ENCODE measurements around the gene GAB3. TPM values are rescaled to one million over a fixed set of nuclear protein-coding genes. Genes with fewer than 3 reads are reported as not detected.
"Not testable (repeated sequence)": the region's sequence is repeated elsewhere in the genome, so short reads cannot be mapped to it uniquely, and the experiment has no call there.

Gene GAB3
- total RNA-seq, 1 experiment from 2014 or later: 26.2 TPM

DNA sequence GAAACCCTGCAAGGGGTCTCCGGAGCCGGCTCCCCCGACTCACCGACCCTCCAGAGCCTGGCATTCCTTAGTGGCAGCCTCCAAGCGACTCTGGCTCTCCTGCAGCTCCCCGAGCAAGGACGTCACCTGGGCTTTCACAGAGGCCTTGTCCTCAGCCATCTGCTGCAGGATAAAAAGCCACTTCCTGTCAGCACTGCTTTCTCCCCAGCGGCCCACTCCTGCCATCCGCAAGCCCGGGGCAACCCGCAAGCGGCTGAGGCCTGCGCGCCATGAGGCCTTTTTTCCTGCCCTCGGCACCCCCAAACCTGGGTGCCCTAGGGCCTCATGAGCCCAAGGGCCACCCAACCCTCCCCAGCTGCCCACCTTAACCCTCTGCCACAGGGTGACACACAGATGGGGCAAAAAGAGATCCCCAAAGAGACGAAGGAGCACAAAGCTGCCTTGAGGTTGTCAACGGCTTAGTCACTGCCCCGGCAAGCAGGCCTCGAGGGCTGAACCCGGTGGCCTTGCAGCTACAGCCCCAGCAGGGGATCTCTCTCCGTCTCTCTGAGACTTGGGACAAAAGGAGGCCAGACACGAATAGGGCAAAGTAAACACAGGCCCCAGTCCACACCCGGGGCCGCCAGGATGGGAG is 105.0 kb downstream of the GAB3 start:
- H3K27me3 ChIP-seq (ENCODE audit: low read length); H4K20me1 ChIP-seq (ENCODE audit: insufficient read depth, low read depth, low read length); H3K9ac ChIP-seq (ENCODE audit: low read length); H3K4me2 ChIP-seq (ENCODE audit: low read depth, low read length, poor library complexity, severe bottlenecking); H3K4me3 ChIP-seq (ENCODE audit: low read length); H3K9me3 ChIP-seq (ENCODE audit: low read length); H2AFZ ChIP-seq (ENCODE audit: low read length); H3K36me3 ChIP-seq (ENCODE audit: insufficient read depth, low read length); H3K79me2 ChIP-seq (ENCODE audit: low read length); DNase-seq; H3K27ac ChIP-seq (ENCODE audit: low read length); H3K9me2 ChIP-seq (replicated peaks; ENCODE audit: insufficient read depth, low read length); H3K4me1 ChIP-seq (ENCODE audit: low read length): not testable (repeated sequence)

DNA sequence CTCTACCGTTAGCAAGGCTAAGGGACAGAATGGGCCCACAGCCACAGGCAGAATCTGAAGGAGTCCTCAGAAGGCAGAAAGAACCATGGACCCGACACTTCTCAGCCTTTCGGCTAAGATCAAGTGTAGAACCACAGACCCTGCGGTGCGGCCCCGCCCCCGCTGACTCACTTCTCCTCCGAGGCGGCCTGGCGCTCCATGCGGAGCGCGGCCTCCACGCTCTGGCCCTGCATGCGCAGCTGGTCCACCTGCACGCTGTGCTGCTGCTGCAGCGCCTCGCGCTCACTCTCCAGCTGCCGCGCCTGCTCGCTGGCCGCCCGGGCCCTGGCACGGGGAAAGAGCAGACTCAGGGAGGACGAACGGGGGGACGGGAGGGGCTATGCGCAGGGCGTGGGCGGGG is 107.2 kb downstream of the GAB3 start:
- not testable (repeated sequence) for H3K79me2 ChIP-seq (ENCODE audit: low read length); H3K27me3 ChIP-seq (ENCODE audit: low read length); H4K20me1 ChIP-seq (ENCODE audit: insufficient read depth, low read depth, low read length); H3K9me3 ChIP-seq (ENCODE audit: low read length); H2AFZ ChIP-seq (ENCODE audit: low read length); H3K9ac ChIP-seq (ENCODE audit: low read length); H3K27ac ChIP-seq (ENCODE audit: low read length); H3K4me3 ChIP-seq (ENCODE audit: low read length); DNase-seq; H3K4me1 ChIP-seq (ENCODE audit: low read length); H3K9me2 ChIP-seq (replicated peaks; ENCODE audit: insufficient read depth, low read length); H3K4me2 ChIP-seq (ENCODE audit: low read depth, low read length, poor library complexity, severe bottlenecking); H3K36me3 ChIP-seq (ENCODE audit: insufficient read depth, low read length)

DNA sequence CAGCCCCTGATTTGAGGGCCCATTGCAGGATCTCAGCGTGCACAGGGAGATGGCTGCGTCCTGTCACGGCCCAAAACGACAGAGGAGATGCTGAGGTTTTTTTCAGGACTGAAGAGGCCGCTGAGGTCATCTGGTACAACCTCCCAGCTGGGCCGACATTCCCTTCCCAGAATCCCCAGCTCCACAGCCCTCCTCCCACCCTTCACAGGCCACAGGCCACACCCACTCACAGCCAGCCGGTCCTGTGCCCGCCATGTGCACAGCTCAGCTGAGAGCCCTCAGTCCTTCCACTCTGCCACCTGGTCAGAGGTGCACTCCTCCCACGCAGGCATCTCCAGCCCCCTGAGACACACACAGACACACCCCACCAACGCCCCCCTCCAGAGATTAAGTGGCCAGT is 109.1 kb downstream of the GAB3 start:
- H3K27me3 ChIP-seq (ENCODE audit: low read length); H3K27ac ChIP-seq (ENCODE audit: low read length); H2AFZ ChIP-seq (ENCODE audit: low read length); H4K20me1 ChIP-seq (ENCODE audit: insufficient read depth, low read depth, low read length); H3K4me3 ChIP-seq (ENCODE audit: low read length); H3K4me2 ChIP-seq (ENCODE audit: low read depth, low read length, poor library complexity, severe bottlenecking); H3K9me2 ChIP-seq (replicated peaks; ENCODE audit: insufficient read depth, low read length); H3K4me1 ChIP-seq (ENCODE audit: low read length); H3K9me3 ChIP-seq (ENCODE audit: low read length); DNase-seq; H3K79me2 ChIP-seq (ENCODE audit: low read length); H3K36me3 ChIP-seq (ENCODE audit: insufficient read depth, low read length); H3K9ac ChIP-seq (ENCODE audit: low read length): not testable (repeated sequence)

DNA sequence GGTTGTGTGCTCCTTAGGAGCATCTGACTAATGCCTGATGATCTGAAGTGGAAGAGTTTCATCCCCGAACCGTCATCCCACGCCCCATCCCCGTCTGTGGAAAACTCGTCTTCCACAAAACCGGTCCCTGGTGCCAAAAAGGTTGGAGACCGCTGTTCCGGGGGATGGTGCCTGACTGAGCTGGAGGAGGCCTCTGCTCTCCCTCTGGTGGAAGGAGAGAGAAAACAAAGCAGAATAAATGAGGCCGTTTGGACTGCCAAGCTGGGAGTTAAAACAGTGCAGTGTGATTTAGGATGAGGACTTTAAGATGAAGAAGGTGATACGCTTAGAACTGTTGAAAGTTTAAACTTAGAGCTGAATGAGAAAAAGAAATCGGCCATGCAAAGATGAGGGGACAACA is 117.2 kb downstream of the GAB3 start:
- not testable (repeated sequence) for H3K4me2 ChIP-seq (ENCODE audit: low read depth, low read length, poor library complexity, severe bottlenecking); H3K27ac ChIP-seq (ENCODE audit: low read length); H4K20me1 ChIP-seq (ENCODE audit: insufficient read depth, low read depth, low read length)

DNA sequence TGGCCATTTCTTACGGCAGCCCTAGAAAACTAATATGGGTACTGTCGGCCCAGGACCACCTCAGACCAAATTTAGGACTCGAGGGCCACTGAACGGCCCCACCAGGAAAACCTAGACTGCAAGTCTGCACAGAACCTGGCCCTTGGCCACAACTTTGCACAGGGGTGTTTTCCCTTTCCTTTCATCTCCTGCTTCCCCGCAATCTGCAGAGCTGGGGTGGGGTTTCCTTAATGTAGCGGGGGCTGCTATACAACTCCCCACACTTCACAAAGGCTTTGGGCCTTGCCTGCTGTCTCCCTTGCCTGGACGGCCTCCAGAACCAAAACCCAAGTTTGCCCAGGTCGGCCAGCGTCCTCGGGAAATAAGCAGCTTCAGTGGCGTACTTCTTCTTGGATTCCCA is 119.9 kb downstream of the GAB3 start:
- not testable (repeated sequence) for H3K79me2 ChIP-seq (ENCODE audit: low read length); H3K27me3 ChIP-seq (ENCODE audit: low read length); H3K9me2 ChIP-seq (replicated peaks; ENCODE audit: insufficient read depth, low read length); H3K4me1 ChIP-seq (ENCODE audit: low read length); H3K9me3 ChIP-seq (ENCODE audit: low read length); DNase-seq; H3K4me2 ChIP-seq (ENCODE audit: low read depth, low read length, poor library complexity, severe bottlenecking); H3K9ac ChIP-seq (ENCODE audit: low read length); H3K36me3 ChIP-seq (ENCODE audit: insufficient read depth, low read length); H4K20me1 ChIP-seq (ENCODE audit: insufficient read depth, low read depth, low read length); H3K4me3 ChIP-seq (ENCODE audit: low read length); H3K27ac ChIP-seq (ENCODE audit: low read length); H2AFZ ChIP-seq (ENCODE audit: low read length)

More for the DNA sequence above, 117.2 kb downstream of the GAB3 start:
- H3K36me3 ChIP-seq (ENCODE audit: insufficient read depth, low read length); H3K9me3 ChIP-seq (ENCODE audit: low read length); H3K9ac ChIP-seq (ENCODE audit: low read length); H3K79me2 ChIP-seq (ENCODE audit: low read length); H2AFZ ChIP-seq (ENCODE audit: low read length); H3K4me3 ChIP-seq (ENCODE audit: low read length); H3K27me3 ChIP-seq (ENCODE audit: low read length); H3K4me1 ChIP-seq (ENCODE audit: low read length); H3K9me2 ChIP-seq (replicated peaks; ENCODE audit: insufficient read depth, low read length); DNase-seq: not testable (repeated sequence)

DNA sequence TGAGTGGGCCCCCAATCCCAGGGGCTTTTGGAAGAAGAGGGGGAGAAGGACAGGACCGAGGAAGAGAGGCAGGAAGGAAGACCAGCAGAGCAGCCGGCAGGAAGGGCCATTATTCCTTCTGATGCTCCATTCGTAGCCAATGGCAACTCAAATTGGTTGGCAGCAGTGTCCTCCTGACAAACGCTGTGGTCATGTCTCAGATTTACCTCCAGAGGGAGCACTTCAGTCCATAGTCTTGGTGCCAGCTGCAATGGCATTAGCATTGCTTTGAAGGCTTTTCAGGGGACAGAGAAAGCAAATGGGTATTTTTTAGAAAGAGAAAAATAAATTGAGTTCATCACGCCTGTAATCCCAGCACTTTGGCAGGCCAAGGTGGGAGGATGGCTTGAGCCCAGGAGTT is 121.9 kb downstream of the GAB3 start:
- H3K9me3 ChIP-seq (ENCODE audit: low read length); H3K4me1 ChIP-seq (ENCODE audit: low read length); H3K27me3 ChIP-seq (ENCODE audit: low read length); H2AFZ ChIP-seq (ENCODE audit: low read length); H3K27ac ChIP-seq (ENCODE audit: low read length); H3K36me3 ChIP-seq (ENCODE audit: insufficient read depth, low read length); DNase-seq; H3K9ac ChIP-seq (ENCODE audit: low read length); H4K20me1 ChIP-seq (ENCODE audit: insufficient read depth, low read depth, low read length); H3K4me3 ChIP-seq (ENCODE audit: low read length); H3K79me2 ChIP-seq (ENCODE audit: low read length); H3K4me2 ChIP-seq (ENCODE audit: low read depth, low read length, poor library complexity, severe bottlenecking); H3K9me2 ChIP-seq (replicated peaks; ENCODE audit: insufficient read depth, low read length): not testable (repeated sequence)

Small RNA genes lying within 50 kb of the gene (small RNA-seq; reads per million reads assigned to genes)
- gene SNORA36A: not detected

Other genes with a start within 250 kb of the GAB3 start
- 14.0 and 36.4 TPM in 2 replicates for gene FAM3A, start 234.8 kb downstream of the GAB3 start, total RNA-seq (2014; rRNA removed; shearing (Covaris generic); ENCODE audit: low replicate concordance)
- gene G6PD, start 204.2 kb downstream of the GAB3 start, total RNA-seq (2014; rRNA removed; shearing (Covaris generic); ENCODE audit: low replicate concordance): 24.3 and 36.1 TPM in 2 replicates
- 8.1 and 14.3 TPM in 2 replicates for gene IKBKG, start 203.5 kb downstream of the GAB3 start, total RNA-seq (2014; rRNA removed; shearing (Covaris generic); ENCODE audit: low replicate concordance)
- not detected in 2 replicates for gene CTAG1A, start 165.9 kb downstream of the GAB3 start, total RNA-seq (2014; rRNA removed; shearing (Covaris generic); ENCODE audit: low replicate concordance)
- gene CTAG1B, start 131.8 kb downstream of the GAB3 start, total RNA-seq (2014; rRNA removed; shearing (Covaris generic); ENCODE audit: low replicate concordance): not detected in 2 replicates
- 15.5 TPM in 1 of 2 replicates, not detected in the other for gene CTAG2, start 97.5 kb downstream of the GAB3 start, total RNA-seq (2014; rRNA removed; shearing (Covaris generic); ENCODE audit: low replicate concordance)
- gene DKC1, start 11.8 kb upstream of the GAB3 start, total RNA-seq (2014; rRNA removed; shearing (Covaris generic); ENCODE audit: low replicate concordance): 58.6 and 94.0 TPM in 2 replicates
- gene MPP1, start 54.4 kb upstream of the GAB3 start, total RNA-seq (2014; rRNA removed; shearing (Covaris generic); ENCODE audit: low replicate concordance): 5.7 and 10.7 TPM in 2 replicates
- gene SMIM9, start 83.6 kb upstream of the GAB3 start, total RNA-seq (2014; rRNA removed; shearing (Covaris generic); ENCODE audit: low replicate concordance): not detected in 2 replicates
- gene F8A1, start 135.3 kb upstream of the GAB3 start, total RNA-seq (2014; rRNA removed; shearing (Covaris generic); ENCODE audit: low replicate concordance): 8.4 and 9.1 TPM in 2 replicates

Measured in Karpas-422 (cell line).